HS-5 (cell line): Measurements from ENCODE around the gene FARS2.
A peak's percentile ranks its signal among the peaks of the same experiment; 100 is the strongest.

Experiments used
- DNase-seq: peaks from one replicate; pipeline ENCODE4 v3.0.0-alpha.2; 2012; ENCODE audit warnings: low read depth

The FARS2 gene

DNA sequence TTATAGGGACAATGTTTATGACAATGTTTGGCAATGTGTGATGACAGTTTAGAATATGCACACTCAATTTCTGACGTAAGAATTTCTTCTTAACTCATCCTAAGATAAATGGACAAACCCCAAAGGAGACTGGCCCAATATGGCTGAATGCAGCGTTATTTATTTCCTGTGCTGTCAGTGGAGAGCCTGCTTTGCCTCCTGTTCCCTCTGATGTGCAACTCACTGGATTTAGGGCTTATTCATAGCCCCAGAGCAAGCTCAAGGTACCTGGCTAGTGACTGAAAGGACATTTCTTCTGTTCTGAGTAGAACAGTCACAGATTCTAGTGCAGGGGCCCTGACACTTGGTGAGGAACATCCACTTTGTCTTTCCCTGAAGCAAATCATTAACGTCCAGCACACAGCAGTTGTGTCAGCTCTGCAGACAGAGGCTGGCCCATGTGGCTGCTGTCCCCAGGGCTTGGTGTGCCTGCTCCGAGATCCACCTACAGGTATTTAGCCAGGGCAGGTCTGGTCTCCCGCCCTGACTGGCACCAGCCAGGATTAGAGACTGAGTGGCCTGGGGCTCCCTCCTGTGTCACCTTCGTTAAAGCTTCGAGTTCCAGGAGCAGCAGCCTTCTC is 64.8 kb downstream of the FARS2 start:
- no peak for DNase-seq

GRCh38 chr6:5328800-5329199 is 67.5 kb downstream of the FARS2 start:
- no peak for DNase-seq

DNA sequence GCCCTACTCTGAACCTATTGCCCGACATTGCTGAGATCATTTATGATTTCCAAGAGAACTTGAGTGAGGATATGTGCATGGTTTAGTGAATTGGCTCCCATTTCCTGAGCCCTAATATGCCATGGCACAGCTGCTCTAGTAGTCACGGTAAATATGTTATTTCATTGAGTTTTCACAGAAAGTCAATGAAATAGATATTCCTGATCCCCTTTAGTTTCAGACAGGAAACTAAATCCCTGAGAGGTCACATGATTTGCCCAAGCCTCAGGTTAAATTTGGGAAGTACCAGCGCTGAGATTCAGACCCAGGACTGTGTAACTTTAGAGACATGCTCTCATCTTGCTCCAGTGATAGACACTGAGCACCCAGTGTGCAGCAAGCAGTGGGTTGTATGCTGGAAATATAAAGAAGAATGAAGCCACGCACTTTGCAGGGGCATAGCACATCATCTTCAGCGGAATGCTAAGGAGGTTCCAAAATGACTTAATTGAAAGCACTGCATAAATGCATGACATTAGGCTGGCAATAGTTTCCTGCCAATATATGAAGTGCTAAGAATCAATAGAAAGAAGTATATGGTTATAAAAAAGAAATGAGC is 70.6 kb downstream of the FARS2 start:
- no peak for DNase-seq

GRCh38 chr6:5333658-5334057 is 72.3 kb downstream of the FARS2 start:
- peak; percentile 42 for DNase-seq

DNA sequence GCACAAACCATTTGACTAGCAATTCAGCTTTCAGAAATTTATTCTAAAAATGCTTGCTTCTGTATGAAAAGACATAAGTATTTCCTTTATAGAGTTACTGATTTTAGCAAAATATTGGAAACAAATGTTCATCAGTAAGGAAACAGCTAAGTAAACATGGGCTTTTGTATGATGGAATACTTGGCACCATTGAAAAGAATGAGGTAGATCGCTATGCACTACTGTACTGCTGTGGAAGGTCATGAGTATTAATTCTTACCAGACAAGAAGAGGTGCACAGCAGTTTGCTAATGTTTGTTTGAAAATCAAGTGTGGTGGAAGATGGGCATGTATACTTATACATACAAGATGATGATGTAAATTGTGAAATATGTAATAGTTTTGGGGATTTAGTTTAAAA is 73.0 kb downstream of the FARS2 start:
- no peak for DNase-seq

DNA sequence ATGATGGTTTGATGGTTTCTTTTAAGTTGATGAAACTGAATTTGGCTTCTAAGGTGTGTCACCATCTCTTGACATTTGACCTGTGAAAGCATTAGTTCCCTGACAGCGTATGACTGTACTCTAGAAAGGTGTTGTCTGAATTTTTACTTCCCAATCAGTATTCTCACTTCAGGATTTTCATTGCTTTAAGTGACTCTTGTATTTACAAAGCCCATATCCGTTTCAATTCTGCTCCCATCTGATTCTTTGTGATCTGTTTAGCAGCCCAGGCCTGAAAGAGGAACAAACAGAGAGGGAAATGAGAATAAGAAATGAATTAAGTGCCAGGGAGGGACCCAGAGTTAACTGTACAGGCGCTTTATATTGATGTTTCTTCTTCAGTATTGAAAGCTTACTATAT is 73.7 kb downstream of the FARS2 start:
- DNase-seq = no peak

GRCh38 chr6:5337573-5337972 is 76.3 kb downstream of the FARS2 start:
- no peak for DNase-seq

DNA sequence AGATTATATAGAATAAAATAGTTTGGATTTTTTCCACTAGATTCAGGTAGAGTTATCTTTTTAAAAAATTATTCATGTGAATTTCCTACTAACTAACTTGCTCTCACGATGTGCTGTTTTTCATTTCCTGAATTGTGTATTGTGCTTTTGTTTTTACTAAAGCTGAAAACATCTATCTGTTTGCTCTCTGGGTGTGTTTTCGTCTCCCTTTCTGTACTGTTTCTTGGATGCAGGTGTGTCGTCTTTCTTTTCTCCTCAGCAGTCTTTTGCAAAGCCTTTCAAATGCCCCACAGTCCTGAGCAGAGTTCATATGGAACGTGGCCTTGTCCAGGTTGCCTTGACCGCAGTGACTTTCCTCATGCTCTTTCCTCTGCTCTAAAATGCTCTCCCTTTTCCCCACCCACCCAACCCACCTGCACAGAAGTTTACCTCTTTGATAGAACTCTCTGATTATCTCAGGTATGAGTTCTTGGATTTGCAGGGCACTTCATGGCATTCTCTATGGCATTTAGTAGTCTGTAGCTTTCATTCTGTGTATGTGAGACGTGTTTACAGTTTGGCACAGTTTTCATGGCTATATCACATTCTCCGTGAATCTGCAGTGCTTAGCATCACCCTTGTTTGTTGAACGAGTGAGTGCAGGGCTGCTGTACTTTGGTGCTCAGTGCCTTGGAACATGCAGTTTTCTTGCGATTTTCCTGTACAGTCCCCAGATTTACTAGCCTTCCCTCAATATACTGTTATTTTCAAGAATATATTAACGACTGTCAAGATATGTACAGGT is 77.1 kb downstream of the FARS2 start:
- DNase-seq = no peak

DNA sequence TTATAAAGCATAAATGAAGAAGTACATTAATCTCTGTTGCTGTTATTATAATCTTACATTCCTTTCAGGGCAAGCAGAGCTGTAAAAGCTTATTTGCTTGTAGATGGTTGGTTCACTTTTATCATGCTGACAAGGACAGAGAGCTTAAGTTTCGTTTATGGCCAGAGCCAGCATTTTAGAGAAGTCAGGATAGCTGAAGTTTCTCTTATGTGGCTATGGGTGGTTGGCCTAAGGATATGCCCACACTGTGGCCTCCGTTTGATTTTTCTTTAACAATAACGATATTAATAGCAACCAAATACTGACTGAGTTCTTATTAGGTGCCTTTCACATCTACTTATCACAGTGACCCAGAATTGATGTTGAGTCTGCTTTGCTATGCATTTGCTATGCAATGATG is 78.5 kb downstream of the FARS2 start:
- DNase-seq = no peak

DNA sequence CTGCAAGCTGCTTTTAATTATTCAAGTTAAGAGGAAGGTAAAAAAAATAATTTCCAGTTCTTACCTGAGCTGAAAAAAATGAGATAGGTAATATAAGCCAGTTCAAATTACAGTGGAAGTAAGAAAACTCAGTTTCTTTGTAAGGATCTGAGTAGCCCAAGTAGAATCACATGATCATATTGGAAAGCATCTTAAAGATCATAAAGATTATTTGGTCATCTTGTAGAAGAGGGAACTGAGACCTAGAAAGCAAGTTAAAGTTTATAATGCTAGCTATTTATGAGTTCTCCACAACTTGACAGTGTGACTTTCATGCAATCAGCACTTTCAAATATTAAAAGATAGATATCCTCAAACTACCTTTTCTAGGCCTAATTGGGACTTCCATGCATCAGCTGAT is 80.5 kb downstream of the FARS2 start:
- no peak for DNase-seq

DNA sequence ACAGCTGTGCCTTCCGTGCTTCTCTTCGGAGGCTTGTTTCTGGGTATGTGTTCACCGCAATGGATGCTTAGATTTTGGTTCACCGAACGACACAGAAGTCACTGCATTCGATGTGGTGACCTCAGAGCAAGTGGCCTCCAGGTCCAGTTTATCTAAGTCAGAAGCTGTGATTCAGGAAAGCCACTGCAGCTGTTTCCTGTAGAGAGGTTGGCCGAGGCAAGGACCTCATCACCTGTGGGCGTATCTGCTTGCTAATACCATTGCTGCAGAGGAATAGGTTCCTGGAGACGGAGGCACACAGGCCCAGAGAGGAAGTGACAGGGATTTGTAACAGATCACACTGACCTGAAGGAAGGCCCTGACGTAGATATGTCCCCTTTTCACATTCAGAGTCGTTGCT is 82.7 kb downstream of the FARS2 start:
- no peak for DNase-seq

DNA sequence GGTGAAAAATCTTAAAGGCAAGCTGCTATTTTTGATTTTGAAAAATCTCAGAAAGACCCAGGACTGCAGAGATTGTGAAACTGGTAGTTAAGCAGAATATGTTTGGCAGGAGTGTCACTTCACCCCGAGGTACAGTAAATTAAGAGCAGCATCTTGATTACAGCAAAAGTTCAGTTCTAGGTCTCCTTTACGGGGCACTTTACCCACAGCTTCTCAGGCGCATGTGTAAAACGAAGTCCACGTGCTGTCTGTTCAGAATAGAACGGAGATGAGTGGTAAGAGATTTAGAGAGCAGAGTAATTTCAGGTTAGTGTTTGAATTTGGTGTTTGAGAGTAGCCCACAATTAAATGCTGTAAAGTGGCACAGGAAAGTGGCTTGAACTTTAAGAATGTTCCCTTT is 84.0 kb downstream of the FARS2 start:
- DNase-seq = no peak

GRCh38 chr6:5351552-5352210 is 90.4 kb downstream of the FARS2 start:
- DNase-seq = no peak

- DNase-seq = no peak
These were observed 92.7 kb downstream of the FARS2 start for GRCh38 chr6:5353971-5354370.

- DNase-seq = no peak
These were observed 96.2 kb downstream of the FARS2 start for GRCh38 chr6:5357486-5357885.

- DNase-seq = no peak
These were observed 98.1 kb downstream of the FARS2 start for GRCh38 chr6:5359417-5359816.

GRCh38 chr6:5361396-5361795 is 100.1 kb downstream of the FARS2 start:
- DNase-seq = peak; percentile 16

GRCh38 chr6:5365436-5366195 is 104.3 kb downstream of the FARS2 start:
- no peak for DNase-seq

- DNase-seq = no peak
These were observed 105.6 kb downstream of the FARS2 start for GRCh38 chr6:5366941-5367340.

DNA sequence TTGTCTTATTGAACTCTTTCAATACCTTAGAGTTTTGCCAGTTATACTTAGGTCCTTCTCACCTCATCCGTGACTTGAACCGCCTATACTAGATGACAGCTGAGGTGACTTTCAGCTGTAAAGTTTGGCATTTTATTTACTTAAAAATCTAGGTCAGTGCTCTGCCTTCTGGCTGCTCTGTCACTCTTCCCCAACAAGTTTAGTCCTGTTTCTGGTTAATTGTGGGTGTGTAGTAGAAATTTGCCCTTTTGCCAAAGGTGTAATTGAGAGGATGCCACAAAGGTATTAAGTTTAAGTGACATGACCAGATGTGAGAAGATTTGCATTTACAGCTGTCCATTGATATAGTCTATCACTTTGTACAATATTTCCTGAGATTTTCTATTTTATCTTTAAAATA is 106.2 kb downstream of the FARS2 start:
- no peak for DNase-seq

GRCh38 chr6:5373430-5373829 is 112.1 kb downstream of the FARS2 start:
- DNase-seq = no peak

DNA sequence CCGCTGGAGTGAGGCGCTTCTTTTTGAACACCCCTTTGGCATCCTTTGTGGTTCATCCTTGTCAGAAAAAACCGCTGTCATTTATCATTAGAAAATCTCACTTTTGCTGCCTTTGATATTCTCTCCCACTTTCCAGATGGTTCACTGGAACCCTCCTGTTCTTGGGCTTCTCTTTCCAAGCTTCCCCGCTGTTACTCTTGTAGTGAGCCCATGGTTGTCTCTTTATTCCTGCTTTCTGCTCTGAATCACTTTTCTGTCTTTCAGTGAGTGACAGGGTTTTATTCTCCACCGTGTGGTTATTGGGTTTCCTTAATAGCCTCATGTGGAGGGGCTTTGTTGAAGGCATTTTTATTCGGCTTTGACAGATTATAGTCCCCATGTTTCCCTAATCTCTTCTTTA is 117.0 kb downstream of the FARS2 start:
- DNase-seq = no peak
